Mesenchymal stem cell (in vitro differentiated cells and primary cell): Measurements from ENCODE around the gene C3orf20.

Experiments used
- DNase-seq: peaks from one replicate; pipeline ENCODE4 v3.0.0-alpha.2; 2013
- H2AFZ ChIP-seq: one replicate; pipeline ENCODE4 v1.6.1; 2013; ENCODE audit warnings: low read depth, mild to moderate bottlenecking, control low read depth, inconsistent platforms, low read length, moderate library complexity
- H2AK5ac ChIP-seq: 2 replicates; pipeline ENCODE4 v1.6.1; 2013; ENCODE audit warnings: low read length, moderate library complexity, mild to moderate bottlenecking, inconsistent platforms; ENCODE audit not compliant: severe bottlenecking
- H2BK120ac ChIP-seq: one replicate; pipeline ENCODE4 v1.6.1; 2013; ENCODE audit warnings: low read depth, mild to moderate bottlenecking, inconsistent platforms, low read length, moderate library complexity
- H2BK12ac ChIP-seq, 2 experiments: one replicate each; pipeline ENCODE4 v1.6.1; 2013; ENCODE audit warnings: inconsistent platforms in 2 of 2, low read length in 2 of 2, mild to moderate bottlenecking in 2 of 2, moderate library complexity in 2 of 2, control low read depth in 1 of 2
- H2BK15ac ChIP-seq: one replicate; pipeline ENCODE4 v1.6.1; 2013; ENCODE audit warnings: mild to moderate bottlenecking, low read depth, inconsistent platforms; ENCODE audit not compliant: poor library complexity, severe bottlenecking
- H2BK5ac ChIP-seq: 2 replicates; pipeline ENCODE4 v1.6.1; 2013; ENCODE audit warnings: low read depth, mild to moderate bottlenecking, low read length, control low read depth, inconsistent platforms; ENCODE audit not compliant: poor library complexity, severe bottlenecking
- H3K14ac ChIP-seq, 2 experiments: one replicate each; pipeline ENCODE4 v1.6.1; 2013; ENCODE audit warnings: inconsistent platforms in 2 of 2, low read length in 2 of 2, control low read depth in 1 of 2, mild to moderate bottlenecking in 1 of 2, moderate library complexity in 1 of 2
- H3K18ac ChIP-seq, 2 experiments: one replicate each; pipeline ENCODE4 v1.6.1; 2013; ENCODE audit warnings: inconsistent platforms in 2 of 2, low read length in 2 of 2, control low read depth in 1 of 2, low read depth in 1 of 2, mild to moderate bottlenecking in 1 of 2
- H3K23ac ChIP-seq, 2 experiments: one replicate each; pipeline ENCODE4 v1.6.1; 2013; ENCODE audit warnings: inconsistent platforms in 2 of 2, low read length in 2 of 2, mild to moderate bottlenecking in 2 of 2, moderate library complexity in 2 of 2, control low read depth in 1 of 2
- H3K27ac ChIP-seq: 2 replicates; pipeline ENCODE4 v1.5.1; 2013; ENCODE audit warnings: mild to moderate bottlenecking, moderate library complexity, low read length, control low read depth, inconsistent platforms; ENCODE audit not compliant: poor library complexity, severe bottlenecking
- H3K27me3 ChIP-seq, 2 experiments: 2 replicates each; pipeline versions ENCODE4 v1.6.1 to v1.7.0; 2013; ENCODE audit warnings: low read length in 2 of 2, mild to moderate bottlenecking in 2 of 2, moderate library complexity in 2 of 2, control low read depth in 1 of 2, inconsistent platforms in 1 of 2; ENCODE audit not compliant: control insufficient read depth in 1 of 2, insufficient read depth in 1 of 2
- H3K36me3 ChIP-seq, 2 experiments: 2 replicates each; pipeline versions ENCODE4 v1.6.1 to v1.7.0; 2013; ENCODE audit warnings: low read length in 2 of 2, control low read depth in 1 of 2, inconsistent platforms in 1 of 2, low read depth in 1 of 2, mild to moderate bottlenecking in 1 of 2; ENCODE audit not compliant: insufficient read depth in 2 of 2, control insufficient read depth in 1 of 2
- H3K4ac ChIP-seq, 2 experiments: one replicate each; pipeline ENCODE4 v1.6.1; 2013; ENCODE audit warnings: inconsistent platforms in 2 of 2, low read length in 2 of 2, mild to moderate bottlenecking in 2 of 2, moderate library complexity in 2 of 2, control low read depth in 1 of 2, low read depth in 1 of 2
- H3K4me1 ChIP-seq: 2 replicates; pipeline ENCODE4 v1.6.1; 2013; ENCODE audit warnings: low read depth, low read length, control low read depth; ENCODE audit not compliant: control insufficient read depth, insufficient read depth
- H3K4me2 ChIP-seq: 2 replicates; pipeline ENCODE4 v1.6.1; 2013; ENCODE audit warnings: low read length, mild to moderate bottlenecking, inconsistent platforms; ENCODE audit not compliant: poor library complexity, severe bottlenecking
- H3K4me3 ChIP-seq, 2 experiments: 2 replicates each; pipeline versions ENCODE4 v1.5.1 to v1.7.0; 2013; ENCODE audit warnings: low read length in 2 of 2, mild to moderate bottlenecking in 2 of 2, control low read depth in 1 of 2, low read depth in 1 of 2; ENCODE audit not compliant: insufficient read depth in 1 of 2
- H3K79me1 ChIP-seq: replicated peaks from 2 replicates; pipeline ENCODE4 v1.6.1; 2013; ENCODE audit warnings: mild to moderate bottlenecking, control low read depth, low read length, inconsistent platforms; ENCODE audit not compliant: poor library complexity, severe bottlenecking
- H3K9ac ChIP-seq: 2 replicates; pipeline ENCODE4 v1.7.0; 2013; ENCODE audit warnings: mild to moderate bottlenecking, low read length, moderate library complexity
- H3K9me3 ChIP-seq: 2 replicates; pipeline ENCODE4 v1.7.0; 2013; ENCODE audit warnings: mild to moderate bottlenecking, low read length; ENCODE audit not compliant: control insufficient read depth
- H4K8ac ChIP-seq: one replicate; pipeline ENCODE4 v1.6.1; 2013; ENCODE audit warnings: inconsistent platforms, mild to moderate bottlenecking, low read length, moderate library complexity
- H4K91ac ChIP-seq: one replicate; pipeline ENCODE4 v1.6.1; 2013; ENCODE audit warnings: mild to moderate bottlenecking, low read length, inconsistent platforms
- WGBS: methylation state at CpG from one replicate; pipeline ENCODE4 v1.1.7; 2013; ENCODE audit warnings: mixed read lengths; 5-methylcytosine and 5-hydroxymethylcytosine counted together

C3orf20 gene

GRCh38 chr3:14698601-14699244 lies 23.8 kb downstream of the C3orf20 start:
- H3K27ac ChIP-seq: no peak overlapping the region
- no peaks in the 10 kb centered on the region for H3K79me1 ChIP-seq
- H3K4me1 ChIP-seq: no peaks in the 10 kb centered on the region
- H3K4me3 ChIP-seq: no peak overlapping the region
- 89% methylated on average over 1 of the region's 1 CpG for whole genome bisulfite sequencing
- H3K9ac ChIP-seq: no peak overlapping the region
- no peaks in the 10 kb centered on the region for H3K27me3 ChIP-seq
- H3K4ac ChIP-seq: no peak overlapping the region
- DNase-seq: no peak
- H4K91ac ChIP-seq: no peak overlapping the region
- H2BK120ac ChIP-seq: no peak overlapping the region
- no peaks in the 10 kb centered on the region for H3K9me3 ChIP-seq
- no peak overlapping the region for H3K18ac ChIP-seq
- H3K36me3 ChIP-seq: no peaks in the 10 kb centered on the region
- no peak overlapping the region for H4K8ac ChIP-seq
- H3K14ac ChIP-seq: no peak overlapping the region
- H3K4me2 ChIP-seq: no peak overlapping the region
- H2AK5ac ChIP-seq: no peak overlapping the region
- H2BK5ac ChIP-seq: no peak overlapping the region
- H3K23ac ChIP-seq: no peak overlapping the region
- H2BK15ac ChIP-seq: no peak overlapping the region
- no peak overlapping the region for H2AFZ ChIP-seq
- H2BK12ac ChIP-seq: no peak overlapping the region

GRCh38 chr3:14699643-14700042 lies 24.7 kb downstream of the C3orf20 start:
- no peak overlapping the region for H3K4ac ChIP-seq
- no peak overlapping the region for H2BK120ac ChIP-seq
- H3K27ac ChIP-seq: no peak overlapping the region
- no peak overlapping the region for H4K91ac ChIP-seq
- H3K4me2 ChIP-seq: no peak overlapping the region
- no peak for DNase-seq
- no peak overlapping the region for H3K14ac ChIP-seq
- 75% methylated on average over 1 of the region's 1 CpG for WGBS
- H4K8ac ChIP-seq: no peak overlapping the region
- H2BK15ac ChIP-seq: no peak overlapping the region
- H3K27me3 ChIP-seq: no peaks in the 10 kb centered on the region
- H3K36me3 ChIP-seq: no peaks in the 10 kb centered on the region
- no peaks in the 10 kb centered on the region for H3K79me1 ChIP-seq
- no peak overlapping the region for H2AFZ ChIP-seq
- H2BK5ac ChIP-seq: no peak overlapping the region
- H3K9me3 ChIP-seq: no peaks in the 10 kb centered on the region
- no peak overlapping the region for H3K4me3 ChIP-seq
- no peak overlapping the region for H2AK5ac ChIP-seq
- H3K9ac ChIP-seq: no peak overlapping the region
- no peak overlapping the region for H3K18ac ChIP-seq
- H3K23ac ChIP-seq: no peak overlapping the region
- H3K4me1 ChIP-seq: no peaks in the 10 kb centered on the region
- H2BK12ac ChIP-seq: no peak overlapping the region

- H2BK15ac ChIP-seq: no peak overlapping the region
- no peaks in the 10 kb centered on the region for H3K79me1 ChIP-seq
- no peak overlapping the region for H3K27ac ChIP-seq
- no peak overlapping the region for H2AK5ac ChIP-seq
- H3K4me3 ChIP-seq: no peak overlapping the region
- H3K4me1 ChIP-seq: no peaks in the 10 kb centered on the region
- no peak overlapping the region for H3K14ac ChIP-seq
- H3K9ac ChIP-seq: no peak overlapping the region
- H3K9me3 ChIP-seq: no peaks in the 10 kb centered on the region
- no peak overlapping the region for H3K23ac ChIP-seq
- no peak overlapping the region for H2BK12ac ChIP-seq
- no peak overlapping the region for H4K91ac ChIP-seq
- H3K36me3 ChIP-seq: no peaks in the 10 kb centered on the region
- H2BK5ac ChIP-seq: no peak overlapping the region
- no peak overlapping the region for H3K18ac ChIP-seq
- no peak overlapping the region for H3K4ac ChIP-seq
- no peak overlapping the region for H2AFZ ChIP-seq
- H2BK120ac ChIP-seq: no peak overlapping the region
- H3K4me2 ChIP-seq: no peak overlapping the region
- no peak for DNase-seq
- no peak overlapping the region for H4K8ac ChIP-seq
- no peaks in the 10 kb centered on the region for H3K27me3 ChIP-seq
- WGBS: 66% methylated on average over 3 of the region's 3 CpGs
Observed at GRCh38 chr3:14700891-14701290, 25.9 kb downstream of the C3orf20 start.

GRCh38 chr3:14701676-14702075 lies 26.7 kb downstream of the C3orf20 start:
- Histone ChIP-seq H2AK5ac (no peak overlapping the region), H3K27ac (no peak overlapping the region), H3K18ac (no peak overlapping the region), H4K8ac (no peak overlapping the region), H3K4me2 (no peak overlapping the region), H2BK5ac (no peak overlapping the region), H3K4me1 (no peaks in the 10 kb centered on the region), H3K9me3 (no peaks in the 10 kb centered on the region), H3K4me3 (no peak overlapping the region), H2BK12ac (no peak overlapping the region), H2BK120ac (no peak overlapping the region), H4K91ac (no peak overlapping the region), H3K14ac (no peak overlapping the region), H3K9ac (no peak overlapping the region), H3K23ac (no peak overlapping the region), H3K27me3 (no peaks in the 10 kb centered on the region), H2BK15ac (no peak overlapping the region), H2AFZ (no peak overlapping the region), H3K79me1 (no peaks in the 10 kb centered on the region), H3K36me3 (no peaks in the 10 kb centered on the region), H3K4ac (no peak overlapping the region)
- WGBS: 75% methylated on average over 4 of the region's 4 CpGs
- no peak for DNase-seq
